Measurements from ENCODE around the gene KCNJ14. TPM values are rescaled to one million over a fixed set of nuclear protein-coding genes. Genes with fewer than 3 reads are reported as not detected.

The KCNJ14 gene
- total and polyA plus RNA-seq, 2 of the 8 experiments (the other 6 are each of a cell fraction or from before 2014, with no cell fraction given): 0.45 to 0.89 TPM

DNA sequence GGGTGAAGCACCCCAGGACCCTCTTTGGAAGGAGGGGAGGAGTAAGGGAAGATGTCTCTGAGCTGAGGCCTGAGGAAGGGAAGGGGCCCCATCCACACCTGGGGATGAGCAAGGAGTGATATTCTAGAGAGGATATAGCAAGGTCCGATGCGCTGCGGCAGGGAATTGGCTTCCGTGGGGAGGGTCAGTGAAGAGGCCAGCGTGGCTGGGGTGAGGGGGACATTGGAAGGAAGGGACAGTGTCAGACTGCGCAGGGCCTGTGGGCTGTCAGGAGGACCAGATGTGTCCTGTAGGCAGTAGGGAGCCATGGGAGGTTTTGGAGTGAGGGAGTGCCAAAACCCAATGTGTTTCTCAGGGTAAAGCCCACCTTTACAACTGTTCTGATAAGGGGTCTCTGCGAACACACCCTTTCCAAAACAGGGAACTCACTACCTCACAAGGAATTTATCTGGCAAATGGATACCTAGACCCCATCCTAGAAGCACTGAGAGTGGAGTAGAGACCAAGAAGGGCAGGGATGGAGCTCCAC lies 52.6 kb downstream of the KCNJ14 start:
- H3K9me3 ChIP-seq (ENCODE audit: insufficient read depth in 2 of 2, low read depth in 1 of 2, low read length in 1 of 2): no peaks in the 10 kb centered on the region
- H3K4me1 ChIP-seq (replicated peaks in 1 of 4; ENCODE audit: control insufficient read depth in 3 of 4, insufficient read depth in 4 of 4, low read length in 3 of 4): peaks cover 0 to 16% (median 7%) of the 10 kb centered on the region in 4 experiments; a peak in 5 of 7 replicates
- H4K20me1 ChIP-seq (replicated peaks in 1 of 2; ENCODE audit: control insufficient read depth in 1 of 2, insufficient read depth in 2 of 2, low read length in 2 of 2): peaks cover 0 to 5% of the 10 kb centered on the region in 2 experiments
- H3K79me1 ChIP-seq (ENCODE audit: low read depth, low read length): no peaks in the 10 kb centered on the region
- no peak overlapping the region for H2AK5ac ChIP-seq (ENCODE audit: low read depth, low read length)
- no peak overlapping the region for H3K14ac ChIP-seq (ENCODE audit: insufficient read length)
- H3K4me2 ChIP-seq (ENCODE audit: insufficient read depth in 1 of 2, low read depth in 2 of 2, low read length in 2 of 2): no peak overlapping the region
- ChIA-PET POLR2A (ENCODE audit: partially characterized antibody) (interaction anchor here (0.6 to 9.5 kb wide), 8 partner anchors 21 to 106 kb away, joined by 3 to 59 read pairs (median 3); partner anchors contain the start of gene FAM83E), CTCF (ENCODE audit: partially characterized antibody) (interaction anchor here (0.8 to 9.6 kb wide), 17 partner anchors 10 to 129 kb away, joined by 3 to 353 read pairs (median 5); partner anchors contain the start of genes DBP and SPACA4)
- no peak overlapping the region for H3K18ac ChIP-seq (ENCODE audit: extremely low read depth, low read length)
- no peak overlapping the region for H2AFZ ChIP-seq (ENCODE audit: low read length)
- no peak overlapping the region for H2BK15ac ChIP-seq (ENCODE audit: low read length)
- no peak overlapping the region for H2BK120ac ChIP-seq (replicated peaks; ENCODE audit: low read depth, low read length)
- H3K79me2 ChIP-seq (ENCODE audit: control insufficient read depth in 1 of 2, insufficient read depth in 2 of 2, low read length in 2 of 2): no peaks in the 10 kb centered on the region
- no peak overlapping the region for H3K23ac ChIP-seq (ENCODE audit: insufficient read length)
- H3K4ac ChIP-seq (replicated peaks; ENCODE audit: insufficient read length, low read depth, low read length): no peak overlapping the region
- H4K8ac ChIP-seq (ENCODE audit: extremely low read depth, insufficient read depth, low read length): no peak overlapping the region
- H2BK20ac ChIP-seq (ENCODE audit: low read length): no peak overlapping the region
- H3K9ac ChIP-seq (replicated peaks in 1 of 4; ENCODE audit: extremely low read depth in 1 of 4, low read depth in 3 of 4, low read length in 3 of 4): no peak overlapping the region
- peaks cover 0 to 11% (median 9%) of the 10 kb centered on the region in 4 experiments; a peak in 4 of 7 replicates for H3K27me3 ChIP-seq (replicated peaks in 1 of 4; ENCODE audit: control insufficient read depth in 3 of 4, extremely low read depth in 1 of 4, insufficient read depth in 3 of 4, low read length in 3 of 4)
- no peaks in the 10 kb centered on the region for H3K36me3 ChIP-seq (ENCODE audit: control insufficient read depth in 2 of 4, insufficient read depth in 4 of 4, low read length in 3 of 4)
- no peak overlapping the region for H3K56ac ChIP-seq (replicated peaks; ENCODE audit: insufficient read length, low read depth, low read length)
- H3K4me3 ChIP-seq (ENCODE audit: extremely low read depth in 1 of 4, insufficient read depth in 2 of 4, low read depth in 3 of 4, low read length in 4 of 4): no peak overlapping the region
- TF ChIP-seq BACH1 (IDR thresholded peaks at IDR 0.05; ENCODE audit: low read length): no peak
- TF ChIP-seq KDM1A (IDR thresholded peaks at IDR 0.05; ENCODE audit: borderline replicate concordance, low read length): peak; percentile 54; the same call in 1 of the 2 replicates
- TF ChIP-seq RNF2 (IDR thresholded peaks at IDR 0.05; ENCODE audit: borderline replicate concordance, low read depth, low read length, missing control alignments, poor library complexity, severe bottlenecking): no peak
- WGBS, 2 experiments (ENCODE audit: extremely low coverage in 1 of 2, insufficient coverage in 1 of 2, insufficient read length in 1 of 2, insufficient replicate concordance in 2 of 2, low coverage in 1 of 2, low lambda C conversion rate in 2 of 2, missing lambda C conversion rate in 1 of 2): 91% methylated on average over 7 of the region's 7 CpGs; no CpG with 5 or more reads in 1 of the 2 experiments
- no peak overlapping the region for H4K5ac ChIP-seq (ENCODE audit: insufficient read length, low read depth, low read length)
- no peak overlapping the region for H4K91ac ChIP-seq (replicated peaks; ENCODE audit: insufficient read length, low read length)
- H3K23me2 ChIP-seq (ENCODE audit: low read depth, low read length): peaks cover 19% of the 10 kb centered on the region
- no peak for FAIRE-seq
- no peak overlapping the region for H2BK5ac ChIP-seq (ENCODE audit: low read depth, low read length)
- H3K27ac ChIP-seq (ENCODE audit: low read depth, low read length): no peak overlapping the region
- no peak overlapping the region for H2BK12ac ChIP-seq (ENCODE audit: low read depth, low read length)
- DNase-seq (ENCODE audit: low read depth in 1 of 2, low spot score in 2 of 2): no peak

Data from H1 (cell line).